PC-3 (cell line): ENCODE results near the gene CES4A.

ENCODE experiments used
- CTCF ChIP-seq: fragments of 300-600 bp; sonication (generic); conservative IDR thresholded peaks from 2 replicates; pipeline ENCODE4 v1.5.1; 2017; ENCODE audit warnings: antibody characterized with exemption, low read depth, mild to moderate bottlenecking, low read length
- EZH2 ChIP-seq: fragments of 300-600 bp; sonication (generic); IDR thresholded peaks from one replicate; pipeline ENCODE4 v1.6.1; 2017; ENCODE audit warnings: antibody characterized with exemption, mild to moderate bottlenecking, low read length; ENCODE audit not compliant: unreplicated experiment
- EZH2phosphoT487 ChIP-seq: fragments of 300-600 bp; sonication (generic); IDR thresholded peaks from 2 replicates; pipeline ENCODE4 v1.6.1; 2018; ENCODE audit warnings: mild to moderate bottlenecking, antibody characterized with exemption, low read length, borderline replicate concordance

- TF ChIP-seq EZH2phosphoT487 (no peak), CTCF (peak; percentile 85), EZH2 (no peak)
Measured at GRCh38 chr16:66977341-66978113, 10.9 kb upstream of the CES4A start.
